Hepatocyte (in vitro differentiated cells): ENCODE data around the gene PDE6C. TPM values are rescaled to one million over a fixed set of nuclear protein-coding genes. Genes with fewer than 3 reads are reported as not detected.

Experiments
- DNase-seq: peaks from one replicate; pipeline ENCODE4 v3.0.0-alpha.2; 2016; ENCODE audit warnings: low spot score
- H2AFZ ChIP-seq: fragments of 200-600 bp; sonication (generic); 2 replicates; pipeline ENCODE4 v1.6.0; 2016; ENCODE audit warnings: antibody characterized with exemption, mild to moderate bottlenecking
- H3K27ac ChIP-seq: fragments of 200-600 bp; sonication (generic); 2 replicates; pipeline ENCODE4 v1.5.1; 2016; ENCODE audit warnings: mild to moderate bottlenecking
- H3K27me3 ChIP-seq: fragments of 200-600 bp; sonication (generic); 2 replicates; pipeline ENCODE4 v1.6.1; 2016
- H3K36me3 ChIP-seq: fragments of 200-600 bp; sonication (generic); replicated peaks from 2 replicates; pipeline ENCODE4 v1.5.1; 2016; ENCODE audit warnings: low read depth; ENCODE audit not compliant: insufficient read depth
- H3K4me1 ChIP-seq: fragments of 200-600 bp; sonication (generic); 2 replicates; pipeline ENCODE4 v1.5.1; 2016; ENCODE audit warnings: mild to moderate bottlenecking, moderate library complexity; ENCODE audit not compliant: insufficient read depth
- H3K4me2 ChIP-seq: fragments of 200-600 bp; sonication (generic); 2 replicates; pipeline ENCODE4 v1.6.0; 2016
- H3K4me3 ChIP-seq: fragments of 200-600 bp; sonication (generic); 2 replicates; pipeline ENCODE4 v1.5.1; 2016; ENCODE audit warnings: mild to moderate bottlenecking
- H3K79me2 ChIP-seq: fragments of 200-600 bp; sonication (generic); 2 replicates; pipeline ENCODE4 v1.6.0; 2017; ENCODE audit warnings: mild to moderate bottlenecking
- H3K9me2 ChIP-seq: fragments of 200-600 bp; sonication (generic); replicated peaks from 2 replicates; pipeline ENCODE4 v1.6.0; 2017; ENCODE audit warnings: mild to moderate bottlenecking; ENCODE audit not compliant: insufficient read depth
- H3K9me3 ChIP-seq: fragments of 200-600 bp; sonication (generic); 2 replicates; pipeline ENCODE4 v1.5.1; 2016; ENCODE audit warnings: low read depth, mild to moderate bottlenecking
- H4K20me1 ChIP-seq: fragments of 200-600 bp; sonication (generic); 2 replicates; pipeline ENCODE4 v1.6.0; 2016; ENCODE audit warnings: mild to moderate bottlenecking; ENCODE audit not compliant: insufficient read depth, poor library complexity, severe bottlenecking
- EZH2 ChIP-seq: fragments of 200-600 bp; sonication (generic); IDR thresholded peaks from 2 replicates; pipeline ENCODE4 v1.6.1; 2016; ENCODE audit warnings: antibody characterized with exemption, mild to moderate bottlenecking, borderline replicate concordance
- EZH2phosphoT487 ChIP-seq: fragments of 200-600 bp; sonication (generic); IDR thresholded peaks from one replicate; pipeline ENCODE4 v1.6.1; 2018; ENCODE audit warnings: antibody characterized with exemption, mild to moderate bottlenecking, low read depth, moderate library complexity; ENCODE audit not compliant: unreplicated experiment, severe bottlenecking
- WGBS: methylation state at CpG from one replicate; pipeline ENCODE4 v1.1.6; 2016; ENCODE audit warnings: low lambda C conversion rate; ENCODE audit errors: missing lambda C conversion rate; 5-methylcytosine and 5-hydroxymethylcytosine counted together
- polyA plus RNA-seq: library from polyadenylated mRNA; unstranded; fragments of >200 nt; fragmentation: Nextera tagmentation; extraction: Ambion mirVana; gene quantifications from 2 replicates; pipeline ENCODE4 v1.2.1, GENCODE V29; 2016
- total RNA-seq: library from RNA; depleted of rRNA; stranded (reverse); fragments of >200 nt; gene quantifications from 2 replicates; pipeline ENCODE4 v1.2.3, GENCODE V29; 2014
- TF ChIP-seq, protein P1 (sequence below): fragments of 200-600 bp; sonication (generic); IDR thresholded peaks from 2 replicates; pipeline ENCODE4 v1.5.1; 2016; ENCODE audit warnings: antibody characterized with exemption, mild to moderate bottlenecking; ENCODE audit not compliant: poor library complexity

PDE6C gene
- total and polyA plus RNA-seq, 2 experiments from 2014 or later, result 0.07 to 0.15 TPM

- no peaks in the 10 kb centered on the region for H4K20me1 ChIP-seq
- no peak overlapping the region for H3K4me3 ChIP-seq
- no peaks in the 10 kb centered on the region for H3K79me2 ChIP-seq
- no peak overlapping the region for H2AFZ ChIP-seq
- H3K36me3 ChIP-seq, result no peaks in the 10 kb centered on the region
- H3K9me3 ChIP-seq, result no peaks in the 10 kb centered on the region
- H3K9me2 ChIP-seq, result no peaks in the 10 kb centered on the region
- H3K27ac ChIP-seq, result no peak overlapping the region
- no peak for DNase-seq
- H3K4me1 ChIP-seq, result peaks cover 12% of the 10 kb centered on the region
- TF ChIP-seq, protein P1, sequence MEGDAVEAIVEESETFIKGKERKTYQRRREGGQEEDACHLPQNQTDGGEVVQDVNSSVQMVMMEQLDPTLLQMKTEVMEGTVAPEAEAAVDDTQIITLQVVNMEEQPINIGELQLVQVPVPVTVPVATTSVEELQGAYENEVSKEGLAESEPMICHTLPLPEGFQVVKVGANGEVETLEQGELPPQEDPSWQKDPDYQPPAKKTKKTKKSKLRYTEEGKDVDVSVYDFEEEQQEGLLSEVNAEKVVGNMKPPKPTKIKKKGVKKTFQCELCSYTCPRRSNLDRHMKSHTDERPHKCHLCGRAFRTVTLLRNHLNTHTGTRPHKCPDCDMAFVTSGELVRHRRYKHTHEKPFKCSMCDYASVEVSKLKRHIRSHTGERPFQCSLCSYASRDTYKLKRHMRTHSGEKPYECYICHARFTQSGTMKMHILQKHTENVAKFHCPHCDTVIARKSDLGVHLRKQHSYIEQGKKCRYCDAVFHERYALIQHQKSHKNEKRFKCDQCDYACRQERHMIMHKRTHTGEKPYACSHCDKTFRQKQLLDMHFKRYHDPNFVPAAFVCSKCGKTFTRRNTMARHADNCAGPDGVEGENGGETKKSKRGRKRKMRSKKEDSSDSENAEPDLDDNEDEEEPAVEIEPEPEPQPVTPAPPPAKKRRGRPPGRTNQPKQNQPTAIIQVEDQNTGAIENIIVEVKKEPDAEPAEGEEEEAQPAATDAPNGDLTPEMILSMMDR, result no peak
- TF ChIP-seq EZH2phosphoT487 (no peak), EZH2 (no peak)
- 94% methylated on average over 2 of the region's 2 CpGs for WGBS
- H3K4me2 ChIP-seq, result no peak overlapping the region
- H3K27me3 ChIP-seq, result peaks cover 16% of the 10 kb centered on the region
Measured at GRCh38 chr10:93603023-93603422, 9.3 kb upstream of the PDE6C start.

- Histone ChIP-seq H2AFZ (no peak overlapping the region), H3K9me3 (no peaks in the 10 kb centered on the region), H3K36me3 (no peaks in the 10 kb centered on the region), H3K79me2 (no peaks in the 10 kb centered on the region), H3K4me2 (no peak overlapping the region), H3K27ac (no peak overlapping the region), H4K20me1 (no peaks in the 10 kb centered on the region), H3K9me2 (no peaks in the 10 kb centered on the region), H3K27me3 (peaks cover 16% of the 10 kb centered on the region), H3K4me3 (no peak overlapping the region), H3K4me1 (peaks cover 12% of the 10 kb centered on the region)
- DNase-seq, result no peak
- TF ChIP-seq EZH2 (no peak), EZH2phosphoT487 (no peak)
- TF ChIP-seq, protein P1, result no peak
- 89% methylated on average over 2 of the region's 2 CpGs for WGBS
Measured at GRCh38 chr10:93604146-93604545, 8.2 kb upstream of the PDE6C start.

- DNase-seq, result no peak
- no peak overlapping the region for H3K27ac ChIP-seq
Measured at GRCh38 chr10:93608421-93608820, 3.9 kb upstream of the PDE6C start.

More at GRCh38 chr10:93608421-93608820, 3.9 kb upstream of the PDE6C start:
- TF ChIP-seq EZH2phosphoT487 (no peak), EZH2 (no peak)
- TF ChIP-seq, protein P1, result no peak
- no peaks in the 10 kb centered on the region for H3K79me2 ChIP-seq
- peaks cover 11% of the 10 kb centered on the region for H3K4me1 ChIP-seq
- WGBS, result 94% methylated on average over 3 of the region's 3 CpGs
- H3K36me3 ChIP-seq, result no peaks in the 10 kb centered on the region
- no peaks in the 10 kb centered on the region for H3K9me2 ChIP-seq
- H3K9me3 ChIP-seq, result no peaks in the 10 kb centered on the region
- no peaks in the 10 kb centered on the region for H3K27me3 ChIP-seq
- H4K20me1 ChIP-seq, result no peaks in the 10 kb centered on the region
- no peak overlapping the region for H3K4me3 ChIP-seq
- no peak overlapping the region for H2AFZ ChIP-seq
- no peak overlapping the region for H3K4me2 ChIP-seq
